Measurements from ENCODE around the gene PDCD1. TPM values are rescaled to one million over a fixed set of nuclear protein-coding genes. Genes with fewer than 3 reads are reported as not detected.

PDCD1 gene
- total and polyA plus RNA-seq, 2 of the 8 experiments (the other 6 are each of a cell fraction or from before 2014, with no cell fraction given): 0.48 to 1.1 TPM

GRCh38 chr2:241892299-241893137, 33.8 kb upstream of the PDCD1 start:
- no peak for FAIRE-seq
- Histone ChIP-seq H4K5ac (ENCODE audit: insufficient read length, low read depth, low read length) (no peak overlapping the region), H3K4ac (replicated peaks; ENCODE audit: insufficient read length, low read depth, low read length) (no peak overlapping the region), H3K79me1 (ENCODE audit: low read depth, low read length) (peaks cover 5% of the 10 kb centered on the region; the same call in 1 of the 2 replicates), H2BK120ac (replicated peaks; ENCODE audit: low read depth, low read length) (no peak overlapping the region), H2BK20ac (ENCODE audit: low read length) (no peak overlapping the region), H3K4me1 (replicated peaks in 1 of 4; ENCODE audit: control insufficient read depth in 3 of 4, insufficient read depth in 4 of 4, low read length in 3 of 4) (peaks cover 0 to 5% (median 2%) of the 10 kb centered on the region in 4 experiments; a peak in 5 of 7 replicates), H3K4me2 (ENCODE audit: insufficient read depth in 1 of 2, low read depth in 2 of 2, low read length in 2 of 2) (no peak overlapping the region), H3K23me2 (ENCODE audit: low read depth, low read length) (peaks cover 6% of the 10 kb centered on the region; the same call in 1 of the 2 replicates), H3K56ac (replicated peaks; ENCODE audit: insufficient read length, low read depth, low read length) (no peak overlapping the region), H3K18ac (ENCODE audit: extremely low read depth, low read length) (no peak overlapping the region), H4K20me1 (replicated peaks in 1 of 2; ENCODE audit: control insufficient read depth in 1 of 2, insufficient read depth in 2 of 2, low read length in 2 of 2) (peaks cover 2% of the 10 kb centered on the region in 2 experiments), H2AK5ac (ENCODE audit: low read depth, low read length) (no peak overlapping the region), H2AFZ (ENCODE audit: low read length) (no peak overlapping the region), H3K23ac (ENCODE audit: insufficient read length) (no peak overlapping the region), H2BK15ac (ENCODE audit: low read length) (no peak overlapping the region), H4K8ac (ENCODE audit: extremely low read depth, insufficient read depth, low read length) (no peak overlapping the region), H3K79me2 (ENCODE audit: control insufficient read depth in 1 of 2, insufficient read depth in 2 of 2, low read length in 2 of 2) (no peaks in the 10 kb centered on the region), H3K9ac (replicated peaks in 1 of 4; ENCODE audit: extremely low read depth in 1 of 4, low read depth in 3 of 4, low read length in 3 of 4) (no peak overlapping the region), H3K4me3 (ENCODE audit: extremely low read depth in 1 of 4, insufficient read depth in 2 of 4, low read depth in 3 of 4, low read length in 4 of 4) (no peak overlapping the region), H2BK12ac (ENCODE audit: low read depth, low read length) (no peak overlapping the region), H3K27me3 (replicated peaks in 1 of 4; ENCODE audit: control insufficient read depth in 3 of 4, extremely low read depth in 1 of 4, insufficient read depth in 3 of 4, low read length in 3 of 4) (no peaks in the 10 kb centered on the region), H3K27ac (ENCODE audit: low read depth, low read length) (no peak overlapping the region), H3K9me3 (ENCODE audit: insufficient read depth in 2 of 2, low read depth in 1 of 2, low read length in 1 of 2) (peaks cover 0 to 4% of the 10 kb centered on the region in 2 experiments; a peak in 1 of 4 replicates), H2BK5ac (ENCODE audit: low read depth, low read length) (no peak overlapping the region), H3K14ac (ENCODE audit: insufficient read length) (no peak overlapping the region), H3K36me3 (ENCODE audit: control insufficient read depth in 2 of 4, insufficient read depth in 4 of 4, low read length in 3 of 4) (no peaks in the 10 kb centered on the region), H4K91ac (replicated peaks; ENCODE audit: insufficient read length, low read length) (no peak overlapping the region)
- WGBS, 2 experiments (ENCODE audit: extremely low coverage in 1 of 2, insufficient coverage in 1 of 2, insufficient read length in 1 of 2, insufficient replicate concordance in 2 of 2, low coverage in 1 of 2, low lambda C conversion rate in 2 of 2, missing lambda C conversion rate in 1 of 2): 90% methylated on average over 20 of the region's 22 CpGs; no CpG with 5 or more reads in 1 of the 2 experiments
- TF ChIP-seq KDM1A (IDR thresholded peaks at IDR 0.05; ENCODE audit: borderline replicate concordance, low read length): no peak
- TF ChIP-seq ZNF274 (IDR thresholded peaks at IDR 0.05; ENCODE audit: borderline replicate concordance, extremely low read depth, low read length): no peak
- no peak for DNase-seq (ENCODE audit: low read depth in 1 of 2, low spot score in 2 of 2)
- CTCF ChIA-PET (ENCODE audit: partially characterized antibody): no interaction called here
- POLR2A ChIA-PET (ENCODE audit: partially characterized antibody): no interaction called here

All from H1 (cell line).